Retinal pigment epithelial cell (primary cell): ENCODE results near the gene RIIAD1.

Experiments used
- DNase-seq: peaks from one replicate; pipeline ENCODE4 v3.0.0-alpha.2; 2010; ENCODE audit warnings: low read depth
- H3K4me3 ChIP-seq: 2 replicates; pipeline ENCODE4 v1.5.1; 2011; ENCODE audit warnings: mild to moderate bottlenecking, low read length, control low read depth, moderate library complexity
- TF ChIP-seq, protein P1 (sequence below): conservative IDR thresholded peaks from 2 replicates; pipeline ENCODE4 v1.5.1; 2011; ENCODE audit warnings: low read depth, low read length, control low read depth, inconsistent platforms

Gene RIIAD1

GRCh38 chr1:151715726-151716404 is 5.5 kb upstream of the RIIAD1 start:
- TF ChIP-seq, protein P1, sequence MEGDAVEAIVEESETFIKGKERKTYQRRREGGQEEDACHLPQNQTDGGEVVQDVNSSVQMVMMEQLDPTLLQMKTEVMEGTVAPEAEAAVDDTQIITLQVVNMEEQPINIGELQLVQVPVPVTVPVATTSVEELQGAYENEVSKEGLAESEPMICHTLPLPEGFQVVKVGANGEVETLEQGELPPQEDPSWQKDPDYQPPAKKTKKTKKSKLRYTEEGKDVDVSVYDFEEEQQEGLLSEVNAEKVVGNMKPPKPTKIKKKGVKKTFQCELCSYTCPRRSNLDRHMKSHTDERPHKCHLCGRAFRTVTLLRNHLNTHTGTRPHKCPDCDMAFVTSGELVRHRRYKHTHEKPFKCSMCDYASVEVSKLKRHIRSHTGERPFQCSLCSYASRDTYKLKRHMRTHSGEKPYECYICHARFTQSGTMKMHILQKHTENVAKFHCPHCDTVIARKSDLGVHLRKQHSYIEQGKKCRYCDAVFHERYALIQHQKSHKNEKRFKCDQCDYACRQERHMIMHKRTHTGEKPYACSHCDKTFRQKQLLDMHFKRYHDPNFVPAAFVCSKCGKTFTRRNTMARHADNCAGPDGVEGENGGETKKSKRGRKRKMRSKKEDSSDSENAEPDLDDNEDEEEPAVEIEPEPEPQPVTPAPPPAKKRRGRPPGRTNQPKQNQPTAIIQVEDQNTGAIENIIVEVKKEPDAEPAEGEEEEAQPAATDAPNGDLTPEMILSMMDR, result peak; percentile 20
- DNase-seq, result no peak
- H3K4me3 ChIP-seq, result no peak overlapping the region

DNA sequence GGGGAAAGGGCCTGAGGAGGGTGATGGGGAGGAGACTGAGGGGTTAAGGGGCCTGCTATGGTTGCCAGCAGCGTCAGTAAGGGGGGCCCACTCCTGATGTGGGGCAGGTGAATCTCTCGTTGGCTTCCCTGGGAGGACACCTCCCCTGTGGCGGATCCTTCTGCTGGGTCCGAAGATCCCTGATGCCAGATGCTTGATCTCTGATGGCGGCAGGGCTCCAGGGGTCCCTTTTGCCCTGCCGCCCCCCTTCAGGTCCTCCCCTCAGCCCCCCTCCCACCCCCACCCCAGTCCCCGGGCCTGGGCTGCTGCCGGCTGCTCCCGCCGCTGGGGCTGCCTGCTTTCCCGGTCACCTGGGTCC is 4.9 kb upstream of the RIIAD1 start:
- no peak for DNase-seq
- H3K4me3 ChIP-seq, result no peak overlapping the region
- TF ChIP-seq, protein P1, result no peak

DNA sequence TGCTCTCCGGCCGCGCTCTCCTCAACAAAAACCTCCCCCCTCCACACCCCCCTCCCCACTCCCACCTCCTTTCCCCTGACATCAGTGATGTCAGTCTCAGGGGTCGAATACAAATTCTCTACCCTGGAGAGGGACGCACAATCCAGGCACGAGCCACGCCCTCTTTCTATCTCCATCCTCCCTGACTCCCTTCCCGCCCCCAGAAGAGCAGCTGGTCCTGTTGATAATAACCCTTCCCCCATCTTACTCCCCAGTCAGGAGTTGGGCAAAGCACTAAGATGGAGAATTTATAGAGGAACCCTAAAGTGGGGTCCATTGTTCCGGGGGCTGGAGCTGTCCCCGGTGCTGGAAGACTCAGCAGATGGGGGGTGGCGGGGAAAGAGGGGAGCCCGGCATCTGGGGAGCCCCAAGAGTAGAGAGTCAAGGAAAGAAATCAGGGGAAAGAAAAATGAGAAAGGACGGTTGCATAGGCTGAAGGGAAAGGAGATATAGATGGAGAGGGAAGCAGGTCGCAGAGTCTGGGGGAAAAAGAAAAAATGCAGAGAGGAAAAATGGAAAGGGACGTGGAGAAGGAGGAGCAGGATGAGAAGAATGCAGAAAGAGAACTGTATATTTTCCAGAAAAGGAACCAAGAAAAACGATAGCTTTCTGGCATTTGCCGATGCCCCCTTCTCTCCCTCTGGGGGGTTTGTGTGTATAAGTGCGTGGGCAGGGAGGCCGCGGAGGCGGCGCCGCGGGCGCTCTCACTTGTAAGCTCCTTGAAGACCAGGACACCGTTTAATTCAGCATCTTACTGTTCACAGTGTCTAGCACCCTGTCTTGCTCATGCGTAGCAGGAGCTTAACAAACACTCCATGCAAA is 4.3 kb upstream of the RIIAD1 start, which contains the start of gene CELF3:
Gene CELF3 (minus strand): TSS at position 33 of the 861 bp plus-strand sequence. CDS start 783 bp downstream, outside the sequence.
- DNase-seq, result no peak
- TF ChIP-seq, protein P1, result no peak
- no peak within 1 kb of the TSS for H3K4me3 ChIP-seq

DNA sequence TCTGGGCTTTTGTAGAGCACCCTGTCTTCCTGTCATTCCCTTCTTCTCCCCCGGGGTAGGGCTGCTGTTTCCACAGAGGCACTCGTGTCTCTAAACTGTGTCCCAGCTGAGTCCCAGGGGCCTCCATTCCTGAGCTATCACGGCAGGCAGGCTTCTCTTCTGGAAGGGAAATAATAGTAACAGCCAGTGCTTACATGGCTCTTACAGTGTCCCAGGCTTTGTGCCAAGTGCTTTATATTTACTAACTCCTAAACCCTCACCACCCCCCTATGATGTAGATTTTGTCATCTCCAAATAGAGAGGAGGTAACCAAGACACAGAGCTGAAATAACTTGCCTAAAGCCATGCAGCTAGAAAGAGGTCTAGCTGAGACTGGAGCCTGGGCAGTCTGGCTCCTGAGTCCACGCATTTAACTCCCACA is 3.3 kb upstream of the RIIAD1 start:
- TF ChIP-seq, protein P1, result no peak
- no peak overlapping the region for H3K4me3 ChIP-seq
- DNase-seq, result no peak

DNA sequence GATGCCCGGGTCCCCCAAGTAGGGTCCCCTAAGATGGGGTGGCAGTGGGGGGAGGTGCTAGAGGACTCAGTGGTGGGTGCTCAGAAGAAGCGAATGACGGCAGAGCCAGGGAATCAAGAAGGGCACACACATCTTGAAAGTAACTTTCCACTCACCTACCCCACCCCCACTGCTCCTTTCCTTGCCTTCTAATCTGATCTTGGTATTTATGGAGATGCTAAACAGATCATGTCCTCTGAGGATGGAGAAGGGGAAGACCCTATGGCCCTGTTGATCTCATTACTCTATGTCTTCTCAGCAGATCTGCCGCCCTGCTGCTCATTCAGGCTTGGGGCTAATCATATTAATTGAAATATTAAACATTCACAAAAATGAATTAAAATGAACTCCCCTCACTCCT is 2.7 kb upstream of the RIIAD1 start:
- TF ChIP-seq, protein P1, result no peak
- no peak for DNase-seq
- no peak overlapping the region for H3K4me3 ChIP-seq

DNA sequence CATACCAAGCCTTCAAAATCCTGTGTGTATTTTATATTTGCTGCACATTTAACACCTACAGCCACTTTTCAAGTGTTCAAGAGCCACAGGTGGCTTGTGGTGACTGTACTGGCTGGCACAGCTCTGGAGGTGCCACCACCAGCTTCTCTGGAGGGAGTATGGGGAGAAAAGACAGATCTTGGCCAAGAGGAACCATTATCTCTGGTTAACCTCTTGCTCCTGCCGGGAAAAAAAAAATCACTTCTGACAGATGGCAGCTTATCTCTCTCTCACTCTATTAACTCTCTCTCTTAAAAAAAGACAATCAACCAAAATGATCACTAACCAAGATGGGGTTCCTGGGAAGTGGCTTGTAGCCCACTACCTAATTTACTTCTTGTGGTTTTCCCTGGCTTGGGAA is 1.2 kb upstream of the RIIAD1 start:
- no peak for DNase-seq

More for the DNA sequence above, 1.2 kb upstream of the RIIAD1 start:
- H3K4me3 ChIP-seq, result no peak overlapping the region
- TF ChIP-seq, protein P1, result no peak
